ENCODE data around the gene CABLES2.

The CABLES2 gene

GRCh38 chr20:62419759-62420158 lies 12.7 kb upstream of the CABLES2 start:
- no peak for TF ChIP-seq CTCF (conservative IDR thresholded peaks at IDR 0.05; ENCODE audit: low read depth)
- no peak overlapping the region for H3K27ac ChIP-seq
- DNase-seq (ENCODE audit: low spot score): no peak
- ChIA-PET POLR2A (ENCODE audit: low non-redundant PET) (no interaction called here), CTCF (interaction anchor here (1.1 kb wide), 1 partner anchor 11 kb away, joined by 3 read pairs; no protein-coding TSS in a partner anchor)

DNA sequence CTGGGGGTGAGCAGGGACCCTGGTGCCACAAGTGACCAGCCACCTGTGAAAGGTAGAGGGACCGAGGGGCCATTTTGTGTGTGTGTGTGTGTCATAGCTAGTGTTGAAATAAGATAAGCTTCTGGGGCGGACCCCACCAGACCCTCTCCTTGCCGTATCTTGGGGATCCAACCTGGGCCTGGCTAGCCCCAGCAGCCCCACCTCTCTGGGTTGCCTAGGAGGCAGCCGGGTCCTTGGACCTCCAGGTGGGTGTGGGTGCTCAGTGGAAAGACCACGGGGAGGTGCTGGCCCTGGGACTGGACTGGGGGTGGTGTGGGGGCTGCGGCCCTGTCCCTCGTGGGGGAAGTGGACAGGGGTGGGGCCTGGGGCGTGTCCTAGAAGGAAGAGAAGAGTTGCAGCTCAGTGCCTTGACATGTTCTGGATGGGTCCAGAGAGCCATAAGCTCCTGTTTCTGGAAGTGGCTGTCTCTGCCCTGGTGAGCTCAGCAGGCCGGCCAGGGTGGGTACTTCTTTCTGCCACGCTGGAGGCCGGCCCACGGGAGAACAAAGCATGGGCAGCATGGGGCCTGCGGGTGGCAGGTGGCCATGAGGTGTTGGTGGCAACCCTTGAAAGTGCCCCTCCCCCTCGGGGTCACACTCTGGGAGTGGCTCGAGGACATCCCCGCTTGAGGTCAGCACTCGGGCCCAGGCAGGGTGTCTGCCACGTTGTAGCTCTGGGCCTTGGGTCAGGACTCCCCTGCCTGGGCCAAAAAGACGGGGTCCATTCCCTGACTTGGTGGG lies 11.8 kb upstream of the CABLES2 start:
- CTCF ChIA-PET: interaction anchor here (0.6 to 1.4 kb wide), 3 partner anchors 9 to 1223 kb away, joined by 3 to 9 read pairs (median 3); no protein-coding TSS in a partner anchor
- no peak overlapping the region for H3K27ac ChIP-seq
- DNase-seq (ENCODE audit: low spot score): no peak
- no peak for TF ChIP-seq CTCF (conservative IDR thresholded peaks at IDR 0.05; ENCODE audit: low read depth)
- POLR2A ChIA-PET (ENCODE audit: low non-redundant PET): no interaction called here

- ChIA-PET POLR2A (ENCODE audit: low non-redundant PET) (no interaction called here), CTCF (interaction anchor here (0.6 to 1.4 kb wide), 3 partner anchors 8 to 1224 kb away, joined by 3 to 9 read pairs (median 3); no protein-coding TSS in a partner anchor)
- TF ChIP-seq CTCF (conservative IDR thresholded peaks at IDR 0.05; ENCODE audit: low read depth): no peak
These were observed 11.1 kb upstream of the CABLES2 start for GRCh38 chr20:62417981-62418708.

GRCh38 chr20:62416651-62417637 lies 9.9 kb upstream of the CABLES2 start:
- ChIA-PET CTCF (no interaction called here), POLR2A (ENCODE audit: low non-redundant PET) (no interaction called here)
- no peak overlapping the region for H3K27ac ChIP-seq
- no peak for DNase-seq (ENCODE audit: low spot score)
- no peak for TF ChIP-seq CTCF (conservative IDR thresholded peaks at IDR 0.05; ENCODE audit: low read depth)

More at GRCh38 chr20:62417981-62418708, 11.1 kb upstream of the CABLES2 start:
- no peak for DNase-seq (ENCODE audit: low spot score)
- H3K27ac ChIP-seq: no peak overlapping the region

DNA sequence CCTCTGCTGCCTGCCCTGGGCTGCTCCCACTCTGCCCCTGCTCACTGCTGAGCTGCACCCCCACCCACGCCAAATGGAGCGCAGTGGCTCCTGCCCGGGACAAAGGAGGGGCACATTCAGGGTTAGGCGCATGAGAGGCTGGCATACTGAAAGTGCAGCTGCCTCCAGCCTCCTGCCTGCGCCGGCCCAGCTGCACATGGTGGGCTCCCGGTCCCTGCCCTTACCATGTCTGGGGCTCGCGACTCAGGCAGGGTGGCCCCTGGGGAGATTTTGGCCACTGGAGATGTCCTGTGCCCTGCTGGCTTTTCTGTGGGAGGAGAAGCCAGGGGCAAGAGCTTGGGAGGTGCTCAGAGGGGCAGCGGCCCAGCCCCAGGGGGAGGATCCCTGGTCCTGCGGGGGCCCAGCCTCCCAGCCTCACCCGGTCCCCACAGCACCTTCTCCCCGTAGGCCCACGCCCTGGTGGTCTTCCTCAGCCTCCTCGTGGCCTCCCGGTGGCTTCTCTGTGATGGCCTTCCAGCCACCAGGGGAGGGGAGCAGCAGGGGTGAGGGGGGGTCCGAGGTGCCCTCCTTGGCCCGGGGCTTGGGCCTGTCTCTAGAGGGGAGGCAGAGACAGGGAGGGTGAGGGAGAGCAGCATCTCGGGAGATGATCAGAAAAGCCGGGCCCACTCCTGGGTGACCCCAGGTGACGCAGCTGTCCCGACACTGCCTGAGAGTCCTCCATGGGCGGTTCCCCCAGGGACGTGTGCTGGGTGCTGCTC lies 8.4 kb upstream of the CABLES2 start:
- H3K27ac ChIP-seq: no peak overlapping the region
- ChIA-PET POLR2A (ENCODE audit: low non-redundant PET) (interaction anchor here (0.6 kb wide), 1 partner anchor 271 kb away, joined by 3 read pairs; no protein-coding TSS in a partner anchor), CTCF (interaction anchor here (0.6 kb wide), 1 partner anchor 209 kb away, joined by 3 read pairs; no protein-coding TSS in a partner anchor)
- no peak for DNase-seq (ENCODE audit: low spot score)
- no peak for TF ChIP-seq CTCF (conservative IDR thresholded peaks at IDR 0.05; ENCODE audit: low read depth)

Measured in RWPE1 (cell line).